SK-N-DZ (cell line): ENCODE data around the gene DDX49.
"Not testable (repeated sequence)": the region's sequence is repeated elsewhere in the genome, so short reads cannot be mapped to it uniquely, and the experiment has no call there.

ENCODE experiments used
- DNase-seq: peaks from one replicate; pipeline ENCODE4 v3.0.0-alpha.2; 2015; ENCODE audit warnings: low spot score

DDX49 gene

DNA sequence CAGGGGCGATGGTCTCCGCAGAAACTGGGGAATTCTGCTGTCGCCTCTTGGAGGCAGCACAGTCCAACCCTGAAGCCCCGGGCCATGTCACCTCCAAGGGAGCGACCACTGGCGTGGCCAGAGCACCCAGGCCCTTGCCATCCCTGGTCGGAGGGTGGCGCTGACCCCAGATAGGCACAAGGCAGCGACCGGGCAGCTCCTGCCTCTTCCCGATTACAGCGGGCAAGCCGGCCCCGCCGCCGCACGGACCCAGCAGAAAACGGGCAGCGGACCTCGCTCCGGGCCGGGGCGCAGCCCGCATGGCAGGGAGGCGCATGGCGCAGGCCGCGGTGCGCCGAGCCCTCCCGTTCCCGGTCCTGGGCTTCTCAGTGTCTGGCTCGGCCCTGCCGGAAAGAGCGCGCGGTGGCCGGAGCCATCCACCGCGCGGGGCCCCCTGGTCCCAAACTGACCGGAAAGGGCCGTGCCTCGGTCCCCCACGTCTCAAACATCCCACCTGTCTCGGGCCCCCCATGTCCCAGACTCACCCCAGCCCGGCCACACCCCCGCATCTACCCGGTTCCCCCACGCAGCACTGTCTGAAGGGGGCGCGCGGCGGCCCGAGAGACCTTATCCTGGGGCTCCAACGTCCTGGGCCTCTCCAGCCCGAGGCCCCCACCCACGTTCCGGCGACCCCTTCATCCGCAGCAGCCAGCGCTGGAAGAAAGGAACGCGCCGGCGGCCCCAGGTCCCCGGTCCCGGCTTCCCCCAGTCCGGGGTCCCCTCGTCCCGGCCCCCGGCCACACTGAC lies 24.3 kb upstream of the DDX49 start:
- peak; percentile 80 for DNase-seq

DNA sequence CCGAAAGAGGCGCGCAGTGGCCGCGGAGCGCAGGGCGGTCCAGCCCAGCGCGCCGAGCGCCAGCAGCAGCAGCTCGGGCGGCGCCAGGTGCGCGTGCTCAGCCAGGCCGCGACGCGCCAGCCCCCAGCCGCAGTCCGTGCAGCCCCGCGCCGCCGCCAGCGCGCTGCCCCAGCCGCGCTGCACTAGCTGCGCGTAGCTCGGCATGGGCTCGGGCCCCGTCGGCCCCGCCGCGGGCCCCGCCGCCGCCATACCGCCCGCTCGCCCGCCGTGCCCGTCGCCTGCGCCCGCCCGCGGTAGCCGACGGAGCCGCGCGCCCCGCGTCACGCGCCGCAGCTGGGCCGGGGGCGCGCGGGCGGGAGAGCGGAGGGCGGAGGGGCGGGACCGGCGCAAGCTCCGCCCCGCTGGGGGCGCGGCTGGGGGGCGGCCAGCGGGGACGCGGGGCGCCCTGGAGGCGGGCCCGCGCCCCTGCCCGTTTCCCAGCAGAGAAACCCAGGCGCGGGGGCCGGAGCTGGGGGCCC lies 23.6 kb upstream of the DDX49 start, which contains the start of gene CERS1:
TSS of gene CERS1 (minus strand) at position 335 of the 518 bp plus-strand sequence. CDS start at position 249, 86 bp downstream.
- DNase-seq: no peak

DNA sequence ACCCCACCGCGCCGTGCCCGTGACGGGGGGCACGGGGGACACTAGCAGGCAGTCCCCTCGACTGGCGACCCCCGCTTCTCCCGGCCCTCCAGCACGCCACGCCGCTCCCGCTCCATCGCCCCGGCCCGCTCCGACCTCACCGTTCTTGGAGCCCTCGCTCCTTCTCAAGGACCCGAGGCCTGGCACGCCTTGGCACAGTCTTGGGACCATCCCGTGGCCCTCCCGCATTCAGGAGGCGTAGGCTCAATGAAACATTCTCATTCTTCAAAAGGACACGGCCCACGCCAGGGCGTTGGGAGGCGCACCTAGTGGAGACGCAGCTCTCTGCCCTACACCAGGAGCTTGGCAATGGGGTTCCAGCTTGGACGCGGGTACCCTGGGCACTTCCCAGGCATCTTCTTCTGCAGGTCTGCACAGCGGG lies 23.1 kb upstream of the DDX49 start:
- DNase-seq: no peak

- no peak for DNase-seq
These were observed 22.2 kb upstream of the DDX49 start for GRCh38 chr19:18897094-18898029.

GRCh38 chr19:18898081-18898606 lies 21.4 kb upstream of the DDX49 start:
- DNase-seq: no peak

DNA sequence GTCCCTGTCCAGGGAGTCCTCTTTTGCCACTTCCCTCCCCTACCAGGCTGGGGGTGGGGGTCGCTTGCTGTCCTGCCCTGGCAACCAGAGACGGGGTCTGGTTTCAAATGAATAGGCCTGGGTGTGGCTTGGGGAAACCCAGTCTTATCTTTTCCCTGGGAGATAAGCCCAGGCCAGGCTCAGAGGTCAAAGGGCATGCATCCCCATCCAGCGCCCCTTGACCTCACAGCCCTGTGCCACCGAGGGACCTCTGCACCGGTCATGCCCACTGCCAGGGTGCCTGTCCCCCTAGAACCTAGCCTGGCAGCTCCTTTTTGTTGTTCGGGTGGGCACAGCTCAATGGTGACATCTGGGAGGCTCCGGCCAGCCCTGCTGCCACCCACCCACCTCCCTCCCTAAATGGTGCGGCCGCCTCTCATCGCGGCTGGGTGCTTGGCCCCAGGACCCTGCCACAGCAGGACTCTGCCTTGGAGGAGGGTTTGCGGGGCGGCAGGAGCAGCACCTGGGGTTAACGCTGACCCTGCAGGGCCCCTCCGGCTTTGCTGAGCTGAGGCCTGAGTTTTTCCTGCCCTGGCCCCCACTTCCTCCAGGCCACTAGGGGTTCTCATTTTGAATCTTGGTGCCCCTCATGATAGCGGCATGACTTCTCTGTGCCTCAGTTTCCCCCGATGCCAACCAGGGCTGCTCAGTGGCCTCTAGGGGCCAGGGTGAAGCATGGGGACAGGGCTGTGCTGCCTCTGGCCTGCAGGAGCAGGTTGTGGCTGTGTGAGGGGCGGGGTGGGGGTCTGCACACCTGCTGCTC lies 20.7 kb upstream of the DDX49 start:
- no peak for DNase-seq

DNA sequence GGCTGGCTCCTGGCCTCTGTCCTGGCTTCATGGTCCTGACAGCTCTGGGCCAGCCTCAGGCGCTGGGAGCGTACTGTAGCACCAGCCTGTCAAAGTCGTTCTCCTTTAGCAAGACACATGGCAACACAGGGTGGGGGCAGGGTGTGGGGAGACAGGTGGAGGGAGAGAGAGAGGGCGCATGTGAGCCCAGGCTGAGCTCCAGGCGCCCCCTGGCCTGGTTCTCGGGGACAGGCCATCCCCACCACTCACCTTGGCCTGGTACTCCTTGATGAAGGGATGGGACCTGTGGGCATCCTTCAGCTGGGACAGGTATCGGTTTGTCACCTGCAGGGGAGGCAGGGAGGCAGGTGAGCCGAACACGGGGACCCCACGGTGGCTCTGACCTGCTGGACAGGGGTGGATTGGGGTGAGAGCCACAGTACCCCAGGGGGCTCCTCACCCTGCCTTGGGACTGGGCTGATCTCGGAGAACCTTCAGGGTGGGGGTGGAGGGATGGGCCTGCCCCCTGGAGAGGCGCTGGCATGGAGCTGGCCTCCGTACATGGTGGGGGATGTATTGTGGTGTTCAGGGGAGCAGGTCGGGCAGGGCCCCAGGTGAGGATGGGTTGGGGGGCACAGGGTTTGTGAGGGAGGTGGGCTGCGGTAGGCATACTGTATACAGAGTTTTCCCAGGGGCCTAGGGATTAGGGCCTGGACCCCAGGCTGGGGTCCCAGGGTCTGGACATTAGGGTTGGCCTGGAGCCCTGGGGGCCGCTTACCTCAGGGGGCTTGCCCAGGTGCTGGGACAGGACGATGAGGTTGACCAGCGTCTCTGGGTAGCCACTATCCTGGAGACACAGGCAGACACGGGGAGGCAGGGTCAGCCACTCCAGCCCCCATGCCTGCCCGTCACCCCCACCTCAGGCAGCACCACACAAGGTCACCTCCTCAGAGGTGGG lies 19.6 kb upstream of the DDX49 start:
- DNase-seq: no peak

- no peak for DNase-seq
These were observed 18.6 kb upstream of the DDX49 start for GRCh38 chr19:18900700-18901481.

- no peak for DNase-seq
These were observed 18.0 kb upstream of the DDX49 start for GRCh38 chr19:18901491-18901890.

DNA sequence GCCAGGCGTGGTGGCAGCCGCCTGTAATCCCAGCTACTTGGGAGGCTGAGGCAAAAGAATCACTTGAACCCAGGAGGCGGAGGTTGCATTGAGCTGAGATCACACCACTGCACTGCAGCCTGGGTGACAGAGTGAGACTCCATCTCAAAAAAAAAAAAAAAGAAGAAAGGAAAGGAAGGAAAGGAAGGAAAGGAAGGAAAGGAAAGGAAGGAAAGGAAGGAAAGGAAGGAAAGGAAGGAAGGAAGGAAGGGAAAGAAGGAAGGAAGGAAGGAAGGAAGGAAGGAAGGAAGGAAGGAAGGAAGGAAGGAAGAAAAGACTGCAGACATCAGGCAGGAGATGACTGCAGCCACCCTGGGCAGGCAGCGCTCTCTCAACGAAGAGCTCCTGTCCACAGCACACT lies 17.0 kb upstream of the DDX49 start:
- DNase-seq: not testable (repeated sequence)

GRCh38 chr19:18903156-18904037 lies 16.1 kb upstream of the DDX49 start:
- DNase-seq: no peak

DNA sequence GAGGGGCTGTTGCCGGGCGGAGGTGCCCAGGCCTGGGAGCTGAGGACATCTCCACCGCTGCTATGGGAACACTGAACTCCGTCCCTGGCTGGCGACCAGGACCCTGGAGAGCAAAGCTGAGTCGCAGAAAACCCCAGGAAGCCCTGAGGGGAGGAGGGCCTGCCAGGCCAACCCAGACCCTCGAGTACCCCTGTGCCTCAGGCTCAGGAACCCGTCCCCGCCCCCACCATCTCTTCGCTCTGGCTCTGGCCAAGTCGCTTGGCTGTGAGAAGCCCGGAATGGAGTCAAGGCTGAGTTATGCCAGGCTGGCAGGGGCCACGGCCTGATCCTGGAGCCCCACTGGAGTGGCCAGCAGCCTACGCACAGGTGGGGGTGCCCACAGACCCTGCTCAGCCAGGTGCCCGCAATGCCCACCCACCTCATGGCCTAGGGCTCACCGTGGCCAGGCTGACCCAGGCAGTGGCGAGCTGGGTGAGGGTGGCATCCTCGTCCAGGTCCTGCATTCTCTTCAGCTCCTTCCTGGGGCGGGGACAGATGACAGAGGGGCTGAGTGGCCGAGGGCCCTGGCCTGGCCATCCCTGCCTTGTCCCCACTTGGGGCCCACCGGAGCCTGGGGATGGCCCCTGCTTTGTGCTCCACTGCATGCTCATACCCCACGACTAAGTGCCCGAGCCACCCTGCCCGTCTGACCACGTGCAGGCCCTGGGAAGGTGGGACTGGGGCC lies 15.0 kb upstream of the DDX49 start:
- DNase-seq: no peak

DNA sequence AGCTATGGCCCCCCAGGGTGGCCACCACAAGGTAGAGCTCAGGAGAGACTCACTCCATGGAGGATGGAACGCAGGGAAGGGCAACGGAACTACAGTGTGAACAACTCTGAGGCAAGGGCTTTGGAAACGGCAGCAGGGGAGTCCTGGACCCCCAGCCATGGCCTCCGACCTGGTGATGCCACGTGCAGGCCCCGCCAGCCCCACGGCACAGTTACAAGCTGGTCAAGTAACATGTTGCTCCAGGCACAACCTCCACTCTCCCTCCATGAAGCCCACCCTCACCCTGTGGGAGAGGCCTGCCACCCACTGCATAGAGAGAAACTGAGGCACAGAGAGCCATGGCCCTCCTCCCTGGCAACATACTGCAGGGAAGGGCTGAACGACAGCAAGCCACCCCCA lies 14.5 kb upstream of the DDX49 start:
- DNase-seq: no peak

- no peak for DNase-seq
These were observed 13.8 kb upstream of the DDX49 start for GRCh38 chr19:18905513-18906236.

- DNase-seq: no peak
These were observed 12.7 kb upstream of the DDX49 start for GRCh38 chr19:18906605-18907519.
